MM.1S (cell line): ENCODE results near the gene DIP2C.

Experiments used
- DNase-seq: peaks from one replicate; pipeline ENCODE4 v3.0.0-alpha.2; 2015
- H2AFZ ChIP-seq: fragments of 300-600 bp; sonication (generic); 2 replicates; pipeline ENCODE4 v1.6.0; 2016; ENCODE audit warnings: antibody characterized with exemption, low read length
- H3F3A ChIP-seq: fragments of 300-600 bp; sonication (generic); 2 replicates; pipeline ENCODE4 v1.6.1; 2016; ENCODE audit warnings: mild to moderate bottlenecking, antibody characterized with exemption, low read length, moderate library complexity, mixed read lengths; ENCODE audit not compliant: insufficient read depth
- H3K27ac ChIP-seq: fragments of 300-600 bp; sonication (generic); 2 replicates; pipeline ENCODE4 v1.5.1; 2016; ENCODE audit warnings: mild to moderate bottlenecking, low read length
- H3K27me3 ChIP-seq: fragments of 300-600 bp; sonication (generic); replicated peaks from 2 replicates; pipeline ENCODE4 v1.6.0; 2016; ENCODE audit warnings: low read length; ENCODE audit not compliant: insufficient read depth
- H3K36me3 ChIP-seq: fragments of 300-600 bp; sonication (generic); replicated peaks from 2 replicates; pipeline ENCODE4 v1.6.1; 2016; ENCODE audit warnings: mild to moderate bottlenecking, low read length, mixed read lengths; ENCODE audit not compliant: insufficient read depth
- H3K4me1 ChIP-seq: fragments of 300-600 bp; sonication (generic); 2 replicates; pipeline ENCODE4 v1.6.1; 2016; ENCODE audit warnings: low read length, mixed read lengths
- H3K4me2 ChIP-seq: fragments of 300-600 bp; sonication (generic); 2 replicates; pipeline ENCODE4 v1.6.0; 2016; ENCODE audit warnings: low read depth, low read length
- H3K4me3 ChIP-seq: fragments of 300-600 bp; sonication (generic); 2 replicates; pipeline ENCODE4 v1.5.1; 2016; ENCODE audit warnings: low read length, mixed read lengths
- H3K79me2 ChIP-seq: fragments of 300-600 bp; sonication (generic); 2 replicates; pipeline ENCODE4 v1.6.1; 2016; ENCODE audit warnings: mixed run types, low read length, mixed read lengths
- H3K9ac ChIP-seq: fragments of 300-600 bp; sonication (generic); 2 replicates; pipeline ENCODE4 v1.6.1; 2016; ENCODE audit warnings: low read length, mixed read lengths
- H3K9me2 ChIP-seq: fragments of 300-600 bp; sonication (generic); replicated peaks from 2 replicates; pipeline ENCODE4 v1.6.1; 2016; ENCODE audit warnings: mild to moderate bottlenecking, low read length, mixed read lengths; ENCODE audit not compliant: insufficient read depth
- H3K9me3 ChIP-seq: fragments of 300-600 bp; sonication (generic); replicated peaks from 2 replicates; pipeline ENCODE4 v1.6.1; 2016; ENCODE audit warnings: mild to moderate bottlenecking, low read length, mixed read lengths; ENCODE audit not compliant: insufficient read depth
- H4K20me1 ChIP-seq: fragments of 300-600 bp; sonication (generic); 2 replicates; pipeline ENCODE4 v1.6.1; 2016; ENCODE audit warnings: mild to moderate bottlenecking, low read length, moderate library complexity, mixed read lengths; ENCODE audit not compliant: insufficient read depth
- EZH2 ChIP-seq: fragments of 300-600 bp; sonication (generic); optimal IDR thresholded peaks from 2 replicates; pipeline ENCODE3; 2017; ENCODE audit warnings: low read depth, mild to moderate bottlenecking, antibody characterized with exemption, low read length, mixed read lengths
- EZH2phosphoT487 ChIP-seq: fragments of 300-600 bp; sonication (generic); IDR thresholded peaks from 2 replicates; pipeline ENCODE4 v1.6.1; 2018; ENCODE audit warnings: antibody characterized with exemption, low read length
- TF ChIP-seq, protein P1 (sequence below): fragments of 300-600 bp; sonication (generic); IDR thresholded peaks from 2 replicates; pipeline ENCODE4 v1.5.1; 2016; ENCODE audit warnings: antibody characterized with exemption, low read length, mixed read lengths

DIP2C gene

DNA sequence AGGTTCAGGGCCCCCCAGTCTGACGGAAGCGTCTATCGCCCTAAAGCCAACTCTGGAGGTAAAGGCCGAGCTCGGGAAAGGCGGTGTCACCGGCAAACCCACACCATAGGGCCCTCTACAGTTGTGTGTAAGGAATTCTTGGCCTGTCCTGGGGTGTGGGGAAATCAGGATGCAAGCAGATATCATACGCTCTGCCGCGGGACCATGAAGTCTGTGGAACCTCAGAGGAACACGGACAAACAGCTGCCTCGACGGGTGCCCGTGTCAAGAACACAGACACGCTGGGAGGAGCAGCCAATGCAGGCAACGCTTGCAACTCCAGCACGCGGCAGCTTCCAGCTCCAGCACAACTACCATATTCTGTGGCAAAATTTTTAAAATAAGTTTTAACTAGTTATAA, 157.9 kb downstream of the DIP2C start:
- Histone ChIP-seq H3K27me3 (no peaks in the 10 kb centered on the region), H4K20me1 (no peaks in the 10 kb centered on the region), H2AFZ (no peak overlapping the region), H3K27ac (no peak overlapping the region), H3K9me2 (no peaks in the 10 kb centered on the region), H3F3A (no peaks in the 10 kb centered on the region), H3K4me3 (no peak overlapping the region), H3K79me2 (no peaks in the 10 kb centered on the region; the same call in 1 of the 2 replicates), H3K9ac (no peak overlapping the region), H3K36me3 (no peaks in the 10 kb centered on the region), H3K4me1 (no peaks in the 10 kb centered on the region), H3K4me2 (no peak overlapping the region), H3K9me3 (no peaks in the 10 kb centered on the region)
- no peak for TF ChIP-seq EZH2phosphoT487
- DNase-seq = no peak

DNA sequence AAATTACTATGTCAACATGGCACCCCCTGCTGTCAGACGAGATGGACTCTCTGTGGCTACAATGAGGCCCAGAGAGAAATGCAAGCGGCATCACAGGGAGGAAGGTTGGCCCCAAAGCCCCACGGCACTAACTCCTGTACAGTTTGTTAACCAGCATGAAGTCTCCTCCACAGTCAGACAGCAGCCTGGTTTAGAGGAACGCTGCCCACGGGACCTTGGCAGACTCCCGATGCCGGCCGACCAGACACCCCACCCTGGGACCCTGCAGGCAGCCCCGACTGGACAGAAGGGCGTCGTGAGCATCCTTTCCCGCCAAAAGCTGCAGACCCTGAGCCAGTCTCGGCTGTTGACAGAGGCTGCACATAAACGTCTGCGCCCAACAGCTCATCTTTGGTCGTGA, 158.8 kb downstream of the DIP2C start:
- H3K9me3 ChIP-seq = no peaks in the 10 kb centered on the region
- H3K36me3 ChIP-seq = no peaks in the 10 kb centered on the region
- DNase-seq = no peak
- no peak overlapping the region for H2AFZ ChIP-seq
- TF ChIP-seq, protein P1, sequence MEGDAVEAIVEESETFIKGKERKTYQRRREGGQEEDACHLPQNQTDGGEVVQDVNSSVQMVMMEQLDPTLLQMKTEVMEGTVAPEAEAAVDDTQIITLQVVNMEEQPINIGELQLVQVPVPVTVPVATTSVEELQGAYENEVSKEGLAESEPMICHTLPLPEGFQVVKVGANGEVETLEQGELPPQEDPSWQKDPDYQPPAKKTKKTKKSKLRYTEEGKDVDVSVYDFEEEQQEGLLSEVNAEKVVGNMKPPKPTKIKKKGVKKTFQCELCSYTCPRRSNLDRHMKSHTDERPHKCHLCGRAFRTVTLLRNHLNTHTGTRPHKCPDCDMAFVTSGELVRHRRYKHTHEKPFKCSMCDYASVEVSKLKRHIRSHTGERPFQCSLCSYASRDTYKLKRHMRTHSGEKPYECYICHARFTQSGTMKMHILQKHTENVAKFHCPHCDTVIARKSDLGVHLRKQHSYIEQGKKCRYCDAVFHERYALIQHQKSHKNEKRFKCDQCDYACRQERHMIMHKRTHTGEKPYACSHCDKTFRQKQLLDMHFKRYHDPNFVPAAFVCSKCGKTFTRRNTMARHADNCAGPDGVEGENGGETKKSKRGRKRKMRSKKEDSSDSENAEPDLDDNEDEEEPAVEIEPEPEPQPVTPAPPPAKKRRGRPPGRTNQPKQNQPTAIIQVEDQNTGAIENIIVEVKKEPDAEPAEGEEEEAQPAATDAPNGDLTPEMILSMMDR = no peak
- no peak for TF ChIP-seq EZH2phosphoT487
- TF ChIP-seq EZH2 = no peak
- H3K4me3 ChIP-seq = no peak overlapping the region
- no peaks in the 10 kb centered on the region; the same call in 1 of the 2 replicates for H3K79me2 ChIP-seq
- H3K9me2 ChIP-seq = no peaks in the 10 kb centered on the region
- H3K9ac ChIP-seq = no peak overlapping the region
- no peaks in the 10 kb centered on the region for H4K20me1 ChIP-seq
- H3F3A ChIP-seq = no peaks in the 10 kb centered on the region
- no peak overlapping the region for H3K27ac ChIP-seq
- H3K4me2 ChIP-seq = no peak overlapping the region
- no peaks in the 10 kb centered on the region for H3K4me1 ChIP-seq
- no peaks in the 10 kb centered on the region for H3K27me3 ChIP-seq

DNA sequence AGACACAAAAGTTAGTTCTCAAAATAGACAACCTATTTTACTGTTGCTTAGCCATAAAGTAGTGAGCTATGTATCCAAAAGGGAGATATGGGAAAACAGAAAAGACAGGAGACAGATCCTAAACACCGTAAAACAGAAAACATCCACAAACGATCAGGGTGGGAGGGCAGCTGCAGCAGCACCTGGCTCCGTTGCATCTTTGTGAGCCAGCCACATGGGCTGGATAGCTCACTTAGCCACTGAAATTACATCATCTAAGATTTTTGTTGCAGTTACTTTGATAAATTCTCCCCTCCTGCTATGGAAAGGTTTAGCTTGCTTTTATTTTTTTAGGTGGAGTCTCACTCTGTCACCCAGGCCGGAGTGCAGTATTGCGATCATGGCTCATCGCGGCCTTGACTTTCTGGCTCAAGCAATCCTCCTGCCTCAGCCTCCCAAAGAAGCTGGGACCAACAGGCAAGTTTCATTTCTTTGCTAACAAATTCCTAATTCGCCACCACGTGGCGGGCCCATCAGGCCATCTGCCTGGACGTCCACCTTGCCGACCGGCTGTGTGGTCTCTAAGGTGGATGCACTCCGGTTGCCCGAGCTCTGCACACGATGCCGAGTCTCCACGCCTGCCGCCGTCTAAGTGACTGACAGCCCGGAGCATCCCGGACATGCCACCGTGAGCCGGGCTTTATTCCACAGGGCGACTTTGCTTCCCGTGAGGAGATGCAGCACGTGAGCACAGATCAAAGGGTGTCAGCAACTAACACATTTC, 159.8 kb downstream of the DIP2C start:
- Histone ChIP-seq H3K9me3 (no peaks in the 10 kb centered on the region), H3F3A (no peaks in the 10 kb centered on the region), H3K4me1 (no peaks in the 10 kb centered on the region), H3K79me2 (no peaks in the 10 kb centered on the region; the same call in 1 of the 2 replicates), H3K27ac (no peak overlapping the region), H2AFZ (no peak overlapping the region), H3K9me2 (no peaks in the 10 kb centered on the region), H3K4me3 (no peak overlapping the region), H3K36me3 (no peaks in the 10 kb centered on the region), H3K4me2 (no peak overlapping the region), H3K27me3 (no peaks in the 10 kb centered on the region), H4K20me1 (no peaks in the 10 kb centered on the region), H3K9ac (no peak overlapping the region)
- no peak for DNase-seq
- TF ChIP-seq, protein P1 = no peak
- TF ChIP-seq EZH2 (no peak), EZH2phosphoT487 (no peak)
